Mesothelial cell of epicardium (in vitro differentiated cells): ENCODE measurements around the gene IRGQ. TPM values are rescaled to one million over a fixed set of nuclear protein-coding genes. Genes with fewer than 3 reads are reported as not detected.

ENCODE experiments used
- DNase-seq, 2 experiments: peaks; one replicate each; pipeline ENCODE4 v3.0.0; 2021; ENCODE audit warnings: low spot score in 2 of 2; ENCODE audit not compliant: unreplicated experiment in 2 of 2
- H3K27ac Mint-ChIP-seq: 2 replicates; pipeline ENCODE4 v1.8.0; 2021; ENCODE audit warnings: mixed read lengths
- H3K27me3 Mint-ChIP-seq: 2 replicates; pipeline ENCODE4 v1.8.0; 2021; ENCODE audit warnings: low read depth, mixed read lengths
- H3K36me3 Mint-ChIP-seq: 2 replicates; pipeline ENCODE4 v1.8.0; 2021; ENCODE audit warnings: mixed read lengths
- H3K4me1 Mint-ChIP-seq: 2 replicates; pipeline ENCODE4 v1.8.0; 2021; ENCODE audit warnings: mixed read lengths
- H3K4me3 Mint-ChIP-seq: 2 replicates; pipeline ENCODE4 v1.8.0; 2021; ENCODE audit warnings: mild to moderate bottlenecking, moderate library complexity, mixed read lengths
- H3K9me3 Mint-ChIP-seq: 2 replicates; pipeline ENCODE4 v1.8.0; 2021; ENCODE audit warnings: mixed read lengths
- total RNA-seq: library from RNA; stranded (reverse); gene quantifications from 3 replicates; pipeline ENCODE4 v1.2.1, GENCODE V29; 2021
- TF ChIP-seq, protein P1 (sequence below): fragments of 200-600 bp; sonication (generic); IDR thresholded peaks from one replicate; pipeline ENCODE4 v1.5.0; 2021; ENCODE audit warnings: antibody characterized with exemption; ENCODE audit not compliant: unreplicated experiment

Gene IRGQ
- total RNA-seq, 1 donor from 2014 or later = 42.2 TPM

DNA sequence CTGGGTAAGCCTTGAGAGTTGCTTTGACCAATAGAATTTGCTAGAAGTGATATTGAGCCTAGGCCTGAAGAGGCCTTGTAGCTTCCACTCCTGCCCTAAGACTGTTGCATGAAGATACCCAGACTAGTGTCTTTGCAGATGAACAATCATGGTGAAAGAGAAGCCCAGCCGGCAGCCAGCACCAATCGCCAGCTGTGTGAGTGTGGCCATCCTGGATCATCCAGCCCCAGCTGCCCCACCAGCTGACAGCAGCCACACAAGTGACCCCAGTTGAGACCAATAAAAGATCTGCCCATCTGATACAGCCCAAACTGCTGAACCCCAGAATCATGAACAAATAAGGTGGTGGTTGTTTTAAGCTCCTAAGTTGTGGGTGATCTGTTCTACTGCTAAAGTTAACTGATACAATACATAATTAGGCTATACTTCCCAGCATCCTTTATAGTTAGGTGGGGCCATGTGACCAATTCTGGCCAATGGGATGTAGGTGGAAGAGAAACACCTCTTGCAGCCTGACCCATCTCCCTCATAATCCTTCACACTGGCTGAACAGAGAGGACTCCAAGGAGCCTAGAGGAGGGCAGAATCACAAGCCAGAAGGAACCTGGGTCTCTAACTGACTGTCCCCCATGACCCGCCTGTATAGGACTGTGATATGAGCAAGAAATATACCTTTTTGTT lies 32.9 kb upstream of the IRGQ start:
- no peaks in the 10 kb centered on the region for H3K4me1 Mint-ChIP-seq
- peaks cover 20% of the 10 kb centered on the region for H3K36me3 Mint-ChIP-seq
- no peaks in the 10 kb centered on the region for H3K27me3 Mint-ChIP-seq
- H3K9me3 Mint-ChIP-seq = no peaks in the 10 kb centered on the region
- no peak overlapping the region for H3K27ac Mint-ChIP-seq
- DNase-seq = no peak
- TF ChIP-seq, protein P1, sequence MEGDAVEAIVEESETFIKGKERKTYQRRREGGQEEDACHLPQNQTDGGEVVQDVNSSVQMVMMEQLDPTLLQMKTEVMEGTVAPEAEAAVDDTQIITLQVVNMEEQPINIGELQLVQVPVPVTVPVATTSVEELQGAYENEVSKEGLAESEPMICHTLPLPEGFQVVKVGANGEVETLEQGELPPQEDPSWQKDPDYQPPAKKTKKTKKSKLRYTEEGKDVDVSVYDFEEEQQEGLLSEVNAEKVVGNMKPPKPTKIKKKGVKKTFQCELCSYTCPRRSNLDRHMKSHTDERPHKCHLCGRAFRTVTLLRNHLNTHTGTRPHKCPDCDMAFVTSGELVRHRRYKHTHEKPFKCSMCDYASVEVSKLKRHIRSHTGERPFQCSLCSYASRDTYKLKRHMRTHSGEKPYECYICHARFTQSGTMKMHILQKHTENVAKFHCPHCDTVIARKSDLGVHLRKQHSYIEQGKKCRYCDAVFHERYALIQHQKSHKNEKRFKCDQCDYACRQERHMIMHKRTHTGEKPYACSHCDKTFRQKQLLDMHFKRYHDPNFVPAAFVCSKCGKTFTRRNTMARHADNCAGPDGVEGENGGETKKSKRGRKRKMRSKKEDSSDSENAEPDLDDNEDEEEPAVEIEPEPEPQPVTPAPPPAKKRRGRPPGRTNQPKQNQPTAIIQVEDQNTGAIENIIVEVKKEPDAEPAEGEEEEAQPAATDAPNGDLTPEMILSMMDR = no peak
- H3K4me3 Mint-ChIP-seq = no peak overlapping the region

DNA sequence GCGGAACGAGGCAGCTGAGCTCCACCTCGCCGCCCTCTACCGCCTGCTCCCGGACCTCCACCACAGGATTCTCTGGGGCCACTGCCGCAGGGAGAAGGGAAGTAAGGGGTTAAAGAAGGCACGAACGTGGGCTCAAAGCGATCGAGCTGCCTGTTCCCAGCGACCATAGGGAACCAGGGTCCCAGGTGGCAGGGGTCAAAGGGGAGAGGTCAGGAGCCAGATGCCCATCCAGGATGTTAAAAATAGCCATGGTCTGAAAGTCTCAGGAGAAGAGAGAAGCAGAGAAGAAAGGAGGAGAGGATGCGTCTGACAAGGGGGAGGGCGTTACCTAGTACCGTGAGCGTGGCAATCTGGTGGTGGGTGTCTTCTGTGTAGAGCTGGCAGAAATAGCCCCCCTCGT lies 30.9 kb upstream of the IRGQ start:
- Mint-ChIP-seq H3K4me1 (no peaks in the 10 kb centered on the region), H3K4me3 (no peak overlapping the region), H3K27me3 (no peaks in the 10 kb centered on the region), H3K27ac (no peak overlapping the region), H3K36me3 (peaks cover 22% of the 10 kb centered on the region), H3K9me3 (no peaks in the 10 kb centered on the region)
- TF ChIP-seq, protein P1 = no peak
- no peak for DNase-seq

DNA sequence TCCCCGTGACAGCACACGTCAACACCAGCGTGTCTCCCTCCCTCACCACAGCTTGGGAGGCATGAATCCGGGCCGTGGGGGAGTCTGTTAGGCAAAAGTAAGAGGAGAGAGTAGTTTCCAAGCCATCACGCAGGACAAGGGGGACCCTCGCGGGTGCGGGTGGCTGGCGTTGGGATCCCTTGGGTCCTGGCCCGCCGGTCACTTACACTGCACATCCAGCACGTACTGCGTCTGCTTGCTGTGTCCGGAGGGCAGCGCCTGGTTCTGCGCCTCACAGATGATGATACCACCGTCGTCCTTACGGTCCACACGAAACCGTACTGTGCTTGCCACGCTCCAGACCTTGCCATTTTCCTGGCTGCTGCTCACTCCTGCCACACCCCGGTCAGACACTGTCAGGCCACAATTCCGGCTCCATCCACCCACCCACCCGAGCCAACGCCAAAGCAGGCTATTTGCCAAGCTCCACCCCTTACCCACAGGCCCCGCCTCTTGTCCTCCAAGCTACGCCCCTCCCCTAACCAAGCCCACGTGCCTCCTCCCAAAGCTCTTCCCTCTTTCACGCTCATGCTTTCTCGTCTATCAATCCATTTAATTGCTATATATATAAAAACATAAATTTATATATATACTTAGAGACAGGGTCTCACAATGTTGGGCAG lies 30.1 kb upstream of the IRGQ start:
- no peaks in the 10 kb centered on the region for H3K4me1 Mint-ChIP-seq
- H3K27ac Mint-ChIP-seq = no peak overlapping the region
- TF ChIP-seq, protein P1 = no peak
- H3K9me3 Mint-ChIP-seq = no peaks in the 10 kb centered on the region
- DNase-seq = no peak
- no peaks in the 10 kb centered on the region for H3K27me3 Mint-ChIP-seq
- peaks cover 26% of the 10 kb centered on the region for H3K36me3 Mint-ChIP-seq
- no peak overlapping the region for H3K4me3 Mint-ChIP-seq

DNA sequence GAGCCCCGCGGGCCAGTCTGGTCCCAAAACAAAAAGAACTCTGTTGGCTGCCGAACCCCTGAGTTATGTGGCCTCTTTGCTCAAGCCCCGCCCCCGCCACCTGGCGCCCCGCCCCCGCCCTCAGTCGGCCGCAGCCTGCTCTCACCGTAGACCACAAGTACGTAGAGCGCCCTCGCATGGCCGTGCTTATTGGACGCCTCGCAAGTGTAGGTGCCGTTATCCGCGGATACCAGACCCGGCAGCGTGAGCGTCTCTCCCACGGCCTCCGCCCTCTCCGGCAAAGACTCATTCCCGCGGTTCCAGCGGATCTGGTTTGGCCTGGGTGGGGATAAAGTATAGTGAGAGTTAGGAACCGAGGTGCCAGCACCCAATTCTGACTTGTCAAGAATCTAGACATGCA lies 29.0 kb upstream of the IRGQ start:
- no peaks in the 10 kb centered on the region for H3K9me3 Mint-ChIP-seq

DNA sequence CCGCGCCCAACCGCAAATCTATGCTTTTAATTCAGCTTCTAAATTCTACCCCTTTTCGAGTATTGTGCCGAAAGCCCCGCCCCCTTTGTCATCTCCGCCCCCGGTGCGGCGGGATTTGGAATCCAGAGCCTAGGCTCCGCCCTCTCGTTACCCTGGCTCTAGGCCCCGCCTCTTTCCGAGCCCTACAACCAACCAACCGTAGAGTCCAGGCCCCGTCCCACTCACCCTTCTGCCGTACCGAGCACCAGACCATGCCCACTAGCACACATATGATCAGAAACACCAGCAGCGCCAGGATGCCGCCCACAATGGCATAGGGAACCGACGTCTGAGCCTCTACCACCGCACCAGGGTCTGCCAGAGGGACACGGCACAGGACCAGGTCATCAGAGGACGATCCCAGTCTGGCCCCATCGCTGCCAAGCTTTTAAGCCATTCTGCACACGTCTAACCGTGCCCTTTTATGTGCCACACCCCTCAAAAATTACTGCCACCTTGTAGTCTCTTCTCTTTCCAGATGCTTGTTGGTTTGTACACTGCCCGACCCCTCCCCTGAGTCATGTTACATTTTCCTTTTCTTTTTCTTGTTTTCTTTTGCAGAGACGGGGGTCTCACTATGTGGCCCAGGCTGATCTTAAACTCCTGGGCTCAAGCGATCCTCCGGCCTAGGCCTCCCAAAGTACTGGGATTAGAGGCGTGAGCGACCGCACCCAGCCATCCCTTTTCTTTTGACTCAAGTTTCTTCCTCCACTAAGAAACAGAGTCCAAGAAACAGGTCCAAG lies 28.1 kb upstream of the IRGQ start:
- peaks cover 26% of the 10 kb centered on the region for H3K36me3 Mint-ChIP-seq
- no peak for DNase-seq
- H3K4me1 Mint-ChIP-seq = peaks cover 15% of the 10 kb centered on the region
- H3K4me3 Mint-ChIP-seq = no peak overlapping the region
- no peaks in the 10 kb centered on the region for H3K9me3 Mint-ChIP-seq
- H3K27ac Mint-ChIP-seq = no peak overlapping the region
- TF ChIP-seq, protein P1 = no peak
- H3K27me3 Mint-ChIP-seq = no peaks in the 10 kb centered on the region

More for the DNA sequence above, 29.0 kb upstream of the IRGQ start:
- no peak overlapping the region for H3K4me3 Mint-ChIP-seq
- H3K27me3 Mint-ChIP-seq = no peaks in the 10 kb centered on the region
- peaks cover 26% of the 10 kb centered on the region for H3K36me3 Mint-ChIP-seq
- peaks cover 9% of the 10 kb centered on the region for H3K4me1 Mint-ChIP-seq
- DNase-seq = no peak
- no peak overlapping the region for H3K27ac Mint-ChIP-seq
- TF ChIP-seq, protein P1 = no peak
